H1 (cell line): ENCODE results near the gene COMT. TPM values are rescaled to one million over a fixed set of nuclear protein-coding genes. Genes with fewer than 3 reads are reported as not detected.

ENCODE experiments used
- CHD1 ChIP-seq: IDR thresholded peaks from 2 replicates; pipeline ENCODE4 v1.6.1; 2012; ENCODE audit warnings: low read depth, low read length, improper control_type of control experiment
- CREB1 ChIP-seq: IDR thresholded peaks from 2 replicates; pipeline ENCODE4 v1.6.1; 2012; ENCODE audit warnings: inconsistent platforms
- EP300 ChIP-seq, 2 experiments: IDR thresholded peaks; 1 replicate in 1 of 2; 2 replicates in 1 of 2; pipeline ENCODE4 v1.6.1; 2011 to 2012; ENCODE audit warnings: low read depth in 2 of 2, low read length in 2 of 2, mild to moderate bottlenecking in 2 of 2, borderline replicate concordance in 1 of 2, inconsistent platforms in 1 of 2, moderate library complexity in 1 of 2
- GTF2F1 ChIP-seq: IDR thresholded peaks from 2 replicates; pipeline ENCODE4 v1.6.1; 2012; ENCODE audit warnings: low read depth, low read length, improper control_type of control experiment, borderline replicate concordance
- HDAC2 ChIP-seq, 2 experiments: fragments of 300-600 bp in 1 of 2; sonication (generic) in 1 of 2; IDR thresholded peaks; 2 replicates each; pipeline ENCODE4 v1.6.1; 2011 to 2012; ENCODE audit warnings: low read depth in 2 of 2, low read length in 2 of 2, mild to moderate bottlenecking in 2 of 2, moderate library complexity in 2 of 2, borderline replicate concordance in 1 of 2, inconsistent platforms in 1 of 2
- KDM1A ChIP-seq: fragments of 200-600, 300-600 bp; sonication (generic); IDR thresholded peaks from 2 replicates; pipeline ENCODE4 v1.7.1; 2016; ENCODE audit warnings: mild to moderate bottlenecking, low read length, borderline replicate concordance
- PHF8 ChIP-seq: fragments of 200-600 bp; sonication (generic); conservative IDR thresholded peaks from 2 replicates; pipeline ENCODE4 v1.7.1; 2012; ENCODE audit warnings: low read depth, mild to moderate bottlenecking, inconsistent platforms, low read length, moderate library complexity
- SIN3A ChIP-seq, 2 experiments: IDR thresholded peaks in 1 of 2; conservative IDR thresholded peaks in 1 of 2; 2 replicates each; pipeline ENCODE4 v1.6.1; 2011 to 2012; ENCODE audit warnings: low read length in 2 of 2, improper control_type of control experiment in 1 of 2, low read depth in 1 of 2, mild to moderate bottlenecking in 1 of 2
- SUZ12 ChIP-seq: fragments of 200-600 bp; sonication (generic); IDR thresholded peaks from 2 replicates; pipeline ENCODE4 v1.6.1; 2012; ENCODE audit warnings: mild to moderate bottlenecking, inconsistent platforms, low read length, moderate library complexity, mixed read lengths
- ZNF274 ChIP-seq: IDR thresholded peaks from 2 replicates; pipeline ENCODE4 v1.7.0; 2012; ENCODE audit warnings: low read length, borderline replicate concordance; ENCODE audit errors: extremely low read depth
- polyA plus RNA-seq, 7 experiments: library from polyadenylated mRNA; depleted of rRNA in 3 of 7; stranded (reverse) in 5 of 7; unstranded in 2 of 7; fragments of >200 nt in 5 of 7; fragments of 200-250 nt in 2 of 7; gene quantifications; 1 replicate in 5 of 7; 2 replicates in 1 of 7; 4 replicates in 1 of 7; pipeline versions ENCODE4 v1.2.1 to v1.2.3, GENCODE V29; 2011 to 2013; ENCODE audit warnings: missing spikeins in 2 of 7, mixed read lengths in 2 of 7
- total RNA-seq: library from RNA; stranded (reverse); fragmentation: NEBNext Ultra II Directional; extraction: Animal tissue kit (Norgen Biotek cat#: 25700); gene quantifications from 2 replicates; pipeline ENCODE4 v1.2.1, GENCODE V29; 2021
- TF ChIP-seq, protein P1 (sequence below): fragments of 300-600 bp; sonication (generic); IDR thresholded peaks from 2 replicates; pipeline ENCODE4 v1.7.1; 2012; ENCODE audit warnings: low read length, moderate library complexity, mild to moderate bottlenecking, inconsistent platforms; ENCODE audit not compliant: insufficient replicate concordance

COMT gene
- total and polyA plus RNA-seq, 2 of the 8 experiments (the other 6 are each of a cell fraction or from before 2014, with no cell fraction given): 15.2 to 33.7 TPM

DNA sequence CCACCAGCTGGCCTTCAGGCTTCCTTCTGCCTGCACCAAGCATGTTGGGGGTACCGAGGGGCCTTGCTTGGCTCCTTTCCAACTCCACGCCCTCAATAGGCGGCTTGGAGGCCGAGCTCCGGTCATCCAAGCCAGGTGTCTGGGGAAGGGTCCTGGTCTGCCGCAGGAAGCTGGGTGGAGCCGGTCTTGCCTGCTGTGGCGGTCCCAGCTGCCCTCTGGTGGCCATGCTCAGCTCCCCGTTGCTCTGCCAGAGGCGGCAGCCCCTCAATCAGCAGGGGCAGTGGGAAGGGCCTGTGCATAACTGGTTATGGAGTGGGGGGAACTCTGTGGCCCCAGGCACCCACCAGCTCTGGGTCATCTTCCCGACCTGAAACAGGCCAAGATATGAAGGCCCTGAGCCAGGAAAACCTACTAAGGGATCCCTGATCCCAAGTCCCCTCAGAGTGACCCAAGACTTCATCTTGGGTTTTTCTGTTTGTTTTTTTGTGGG is 71.9 kb downstream of the COMT start (continued):
- TF ChIP-seq ZNF274 (no peak), KDM1A (no peak), CHD1 (no peak), PHF8 (no peak), HDAC2 (IDR thresholded peaks at IDR 0.05; ENCODE audit: borderline replicate concordance in 1 of 2, low read depth in 2 of 2, low read length in 2 of 2) (no peak), CREB1 (no peak), SIN3A (conservative IDR thresholded peaks at IDR 0.05 in 1 of 2, IDR thresholded peaks at IDR 0.05 in 1 of 2; ENCODE audit: low read depth in 1 of 2, low read length in 2 of 2) (peak in 1 of 2 experiments; percentile 43; a peak in 1 of 4 replicates), EP300 (IDR thresholded peaks at IDR 0.05; ENCODE audit: borderline replicate concordance in 1 of 2, low read depth in 2 of 2, low read length in 2 of 2) (no peak), GTF2F1 (no peak), SUZ12 (no peak)
- TF ChIP-seq, protein P1, sequence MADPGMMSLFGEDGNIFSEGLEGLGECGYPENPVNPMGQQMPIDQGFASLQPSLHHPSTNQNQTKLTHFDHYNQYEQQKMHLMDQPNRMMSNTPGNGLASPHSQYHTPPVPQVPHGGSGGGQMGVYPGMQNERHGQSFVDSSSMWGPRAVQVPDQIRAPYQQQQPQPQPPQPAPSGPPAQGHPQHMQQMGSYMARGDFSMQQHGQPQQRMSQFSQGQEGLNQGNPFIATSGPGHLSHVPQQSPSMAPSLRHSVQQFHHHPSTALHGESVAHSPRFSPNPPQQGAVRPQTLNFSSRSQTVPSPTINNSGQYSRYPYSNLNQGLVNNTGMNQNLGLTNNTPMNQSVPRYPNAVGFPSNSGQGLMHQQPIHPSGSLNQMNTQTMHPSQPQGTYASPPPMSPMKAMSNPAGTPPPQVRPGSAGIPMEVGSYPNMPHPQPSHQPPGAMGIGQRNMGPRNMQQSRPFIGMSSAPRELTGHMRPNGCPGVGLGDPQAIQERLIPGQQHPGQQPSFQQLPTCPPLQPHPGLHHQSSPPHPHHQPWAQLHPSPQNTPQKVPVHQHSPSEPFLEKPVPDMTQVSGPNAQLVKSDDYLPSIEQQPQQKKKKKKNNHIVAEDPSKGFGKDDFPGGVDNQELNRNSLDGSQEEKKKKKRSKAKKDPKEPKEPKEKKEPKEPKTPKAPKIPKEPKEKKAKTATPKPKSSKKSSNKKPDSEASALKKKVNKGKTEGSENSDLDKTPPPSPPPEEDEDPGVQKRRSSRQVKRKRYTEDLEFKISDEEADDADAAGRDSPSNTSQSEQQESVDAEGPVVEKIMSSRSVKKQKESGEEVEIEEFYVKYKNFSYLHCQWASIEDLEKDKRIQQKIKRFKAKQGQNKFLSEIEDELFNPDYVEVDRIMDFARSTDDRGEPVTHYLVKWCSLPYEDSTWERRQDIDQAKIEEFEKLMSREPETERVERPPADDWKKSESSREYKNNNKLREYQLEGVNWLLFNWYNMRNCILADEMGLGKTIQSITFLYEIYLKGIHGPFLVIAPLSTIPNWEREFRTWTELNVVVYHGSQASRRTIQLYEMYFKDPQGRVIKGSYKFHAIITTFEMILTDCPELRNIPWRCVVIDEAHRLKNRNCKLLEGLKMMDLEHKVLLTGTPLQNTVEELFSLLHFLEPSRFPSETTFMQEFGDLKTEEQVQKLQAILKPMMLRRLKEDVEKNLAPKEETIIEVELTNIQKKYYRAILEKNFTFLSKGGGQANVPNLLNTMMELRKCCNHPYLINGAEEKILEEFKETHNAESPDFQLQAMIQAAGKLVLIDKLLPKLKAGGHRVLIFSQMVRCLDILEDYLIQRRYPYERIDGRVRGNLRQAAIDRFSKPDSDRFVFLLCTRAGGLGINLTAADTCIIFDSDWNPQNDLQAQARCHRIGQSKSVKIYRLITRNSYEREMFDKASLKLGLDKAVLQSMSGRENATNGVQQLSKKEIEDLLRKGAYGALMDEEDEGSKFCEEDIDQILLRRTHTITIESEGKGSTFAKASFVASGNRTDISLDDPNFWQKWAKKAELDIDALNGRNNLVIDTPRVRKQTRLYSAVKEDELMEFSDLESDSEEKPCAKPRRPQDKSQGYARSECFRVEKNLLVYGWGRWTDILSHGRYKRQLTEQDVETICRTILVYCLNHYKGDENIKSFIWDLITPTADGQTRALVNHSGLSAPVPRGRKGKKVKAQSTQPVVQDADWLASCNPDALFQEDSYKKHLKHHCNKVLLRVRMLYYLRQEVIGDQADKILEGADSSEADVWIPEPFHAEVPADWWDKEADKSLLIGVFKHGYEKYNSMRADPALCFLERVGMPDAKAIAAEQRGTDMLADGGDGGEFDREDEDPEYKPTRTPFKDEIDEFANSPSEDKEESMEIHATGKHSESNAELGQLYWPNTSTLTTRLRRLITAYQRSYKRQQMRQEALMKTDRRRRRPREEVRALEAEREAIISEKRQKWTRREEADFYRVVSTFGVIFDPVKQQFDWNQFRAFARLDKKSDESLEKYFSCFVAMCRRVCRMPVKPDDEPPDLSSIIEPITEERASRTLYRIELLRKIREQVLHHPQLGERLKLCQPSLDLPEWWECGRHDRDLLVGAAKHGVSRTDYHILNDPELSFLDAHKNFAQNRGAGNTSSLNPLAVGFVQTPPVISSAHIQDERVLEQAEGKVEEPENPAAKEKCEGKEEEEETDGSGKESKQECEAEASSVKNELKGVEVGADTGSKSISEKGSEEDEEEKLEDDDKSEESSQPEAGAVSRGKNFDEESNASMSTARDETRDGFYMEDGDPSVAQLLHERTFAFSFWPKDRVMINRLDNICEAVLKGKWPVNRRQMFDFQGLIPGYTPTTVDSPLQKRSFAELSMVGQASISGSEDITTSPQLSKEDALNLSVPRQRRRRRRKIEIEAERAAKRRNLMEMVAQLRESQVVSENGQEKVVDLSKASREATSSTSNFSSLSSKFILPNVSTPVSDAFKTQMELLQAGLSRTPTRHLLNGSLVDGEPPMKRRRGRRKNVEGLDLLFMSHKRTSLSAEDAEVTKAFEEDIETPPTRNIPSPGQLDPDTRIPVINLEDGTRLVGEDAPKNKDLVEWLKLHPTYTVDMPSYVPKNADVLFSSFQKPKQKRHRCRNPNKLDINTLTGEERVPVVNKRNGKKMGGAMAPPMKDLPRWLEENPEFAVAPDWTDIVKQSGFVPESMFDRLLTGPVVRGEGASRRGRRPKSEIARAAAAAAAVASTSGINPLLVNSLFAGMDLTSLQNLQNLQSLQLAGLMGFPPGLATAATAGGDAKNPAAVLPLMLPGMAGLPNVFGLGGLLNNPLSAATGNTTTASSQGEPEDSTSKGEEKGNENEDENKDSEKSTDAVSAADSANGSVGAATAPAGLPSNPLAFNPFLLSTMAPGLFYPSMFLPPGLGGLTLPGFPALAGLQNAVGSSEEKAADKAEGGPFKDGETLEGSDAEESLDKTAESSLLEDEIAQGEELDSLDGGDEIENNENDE: no peak
